ENCODE data around the gene FOXK2.

DNA sequence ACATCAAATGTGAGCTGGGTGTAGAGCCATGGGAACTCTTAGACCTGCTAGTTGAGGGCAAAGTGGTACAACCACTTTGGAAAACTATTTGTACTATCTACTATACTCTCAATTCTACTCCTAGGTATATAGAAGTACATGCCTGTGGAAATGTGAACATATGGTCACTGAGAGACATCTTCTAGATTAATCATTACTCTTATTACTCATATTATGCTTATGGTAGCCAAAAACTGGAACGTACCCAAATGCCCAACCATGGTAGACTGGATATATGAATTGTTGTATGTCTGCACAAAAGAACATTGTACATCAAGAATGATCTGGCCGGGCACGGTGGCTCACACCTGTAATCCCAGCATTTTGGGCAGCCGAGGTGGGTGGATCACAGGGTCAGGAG is 126.0 kb downstream of the FOXK2 start:
- no peak for TF ChIP-seq POLR2A (IDR thresholded peaks at IDR 0.05)
- TF ChIP-seq, protein P1, sequence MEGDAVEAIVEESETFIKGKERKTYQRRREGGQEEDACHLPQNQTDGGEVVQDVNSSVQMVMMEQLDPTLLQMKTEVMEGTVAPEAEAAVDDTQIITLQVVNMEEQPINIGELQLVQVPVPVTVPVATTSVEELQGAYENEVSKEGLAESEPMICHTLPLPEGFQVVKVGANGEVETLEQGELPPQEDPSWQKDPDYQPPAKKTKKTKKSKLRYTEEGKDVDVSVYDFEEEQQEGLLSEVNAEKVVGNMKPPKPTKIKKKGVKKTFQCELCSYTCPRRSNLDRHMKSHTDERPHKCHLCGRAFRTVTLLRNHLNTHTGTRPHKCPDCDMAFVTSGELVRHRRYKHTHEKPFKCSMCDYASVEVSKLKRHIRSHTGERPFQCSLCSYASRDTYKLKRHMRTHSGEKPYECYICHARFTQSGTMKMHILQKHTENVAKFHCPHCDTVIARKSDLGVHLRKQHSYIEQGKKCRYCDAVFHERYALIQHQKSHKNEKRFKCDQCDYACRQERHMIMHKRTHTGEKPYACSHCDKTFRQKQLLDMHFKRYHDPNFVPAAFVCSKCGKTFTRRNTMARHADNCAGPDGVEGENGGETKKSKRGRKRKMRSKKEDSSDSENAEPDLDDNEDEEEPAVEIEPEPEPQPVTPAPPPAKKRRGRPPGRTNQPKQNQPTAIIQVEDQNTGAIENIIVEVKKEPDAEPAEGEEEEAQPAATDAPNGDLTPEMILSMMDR (IDR thresholded peaks at IDR 0.05): no peak

Measured in thyroid gland (tissue), 4 donors.